Neutrophil (primary cell): ENCODE measurements around the gene OR2V2.

Source experiments
- H3K27ac ChIP-seq: fragments of 200-600 bp; sonication (generic); 2 replicates; pipeline ENCODE4 v1.5.1; 2016; ENCODE audit warnings: mild to moderate bottlenecking, moderate library complexity
- H3K27me3 ChIP-seq: fragments of 200-600 bp; sonication (generic); 2 replicates; pipeline ENCODE4 v1.6.0; 2016; ENCODE audit warnings: mild to moderate bottlenecking
- H3K36me3 ChIP-seq: fragments of 200-600 bp; sonication (generic); 2 replicates; pipeline ENCODE4 v1.5.1; 2017
- H3K4me1 ChIP-seq, 2 experiments: fragments of 200-600 bp in 1 of 2; sonication (generic) in 1 of 2; 1 replicate in 1 of 2; 2 replicates in 1 of 2; pipeline versions ENCODE4 v1.5.1 to v1.6.1; 2013 to 2016; ENCODE audit warnings: low read depth in 1 of 2, low read length in 1 of 2, mild to moderate bottlenecking in 1 of 2, moderate library complexity in 1 of 2; ENCODE audit not compliant: control insufficient read depth in 1 of 2, insufficient read depth in 1 of 2
- H3K4me3 ChIP-seq, 2 experiments: fragments of 200-600 bp in 1 of 2; sonication (generic) in 1 of 2; 1 replicate in 1 of 2; 2 replicates in 1 of 2; pipeline ENCODE4 v1.5.1; 2013 to 2016; ENCODE audit warnings: low read depth in 1 of 2, low read length in 1 of 2, mild to moderate bottlenecking in 1 of 2, moderate library complexity in 1 of 2
- H3K9me3 ChIP-seq: fragments of 200-600 bp; sonication (generic); 2 replicates; pipeline ENCODE4 v1.5.1; 2016
- CTCF ChIP-seq: fragments of 200-600 bp; sonication (generic); IDR thresholded peaks from 2 replicates; pipeline ENCODE4 v1.5.1; 2016; ENCODE audit warnings: antibody characterized with exemption

Gene OR2V2

GRCh38 chr5:181133083-181133482, 14.3 kb upstream of the OR2V2 start:
- no peaks in the 10 kb centered on the region for H3K4me1 ChIP-seq
- H3K27ac ChIP-seq: no peak overlapping the region
- no peak overlapping the region for H3K4me3 ChIP-seq
- H3K36me3 ChIP-seq: no peaks in the 10 kb centered on the region
- no peak for TF ChIP-seq CTCF
- H3K27me3 ChIP-seq: peaks cover 72% of the 10 kb centered on the region
- H3K9me3 ChIP-seq: no peaks in the 10 kb centered on the region

- H3K4me1 ChIP-seq: no peaks in the 10 kb centered on the region
- no peak overlapping the region for H3K4me3 ChIP-seq
- no peak for TF ChIP-seq CTCF
- H3K9me3 ChIP-seq: no peaks in the 10 kb centered on the region
- no peak overlapping the region for H3K27ac ChIP-seq
- no peaks in the 10 kb centered on the region for H3K36me3 ChIP-seq
- peaks cover 65% of the 10 kb centered on the region for H3K27me3 ChIP-seq
Measured at GRCh38 chr5:181133610-181134231, 13.7 kb upstream of the OR2V2 start.

- H3K27me3 ChIP-seq: peaks cover 60% of the 10 kb centered on the region
- no peak overlapping the region for H3K4me3 ChIP-seq
- no peaks in the 10 kb centered on the region for H3K9me3 ChIP-seq
- H3K36me3 ChIP-seq: no peaks in the 10 kb centered on the region
- no peak overlapping the region for H3K27ac ChIP-seq
- TF ChIP-seq CTCF: no peak
- no peaks in the 10 kb centered on the region for H3K4me1 ChIP-seq
Measured at GRCh38 chr5:181134259-181134658, 13.1 kb upstream of the OR2V2 start.

- Histone ChIP-seq H3K4me1 (no peaks in the 10 kb centered on the region), H3K27ac (no peak overlapping the region), H3K27me3 (peaks cover 55% of the 10 kb centered on the region), H3K9me3 (no peaks in the 10 kb centered on the region), H3K4me3 (no peak overlapping the region), H3K36me3 (no peaks in the 10 kb centered on the region)
- no peak for TF ChIP-seq CTCF
Measured at GRCh38 chr5:181136361-181136955, 10.9 kb upstream of the OR2V2 start.

- Histone ChIP-seq H3K27me3 (peaks cover 42% of the 10 kb centered on the region), H3K4me1 (no peaks in the 10 kb centered on the region), H3K36me3 (no peaks in the 10 kb centered on the region), H3K27ac (no peak overlapping the region), H3K9me3 (no peaks in the 10 kb centered on the region), H3K4me3 (no peak overlapping the region)
- no peak for TF ChIP-seq CTCF
Measured at GRCh38 chr5:181138258-181138657, 9.1 kb upstream of the OR2V2 start.
